ENCODE data around the gene LINGO1. TPM values are rescaled to one million over a fixed set of nuclear protein-coding genes. Genes with fewer than 3 reads are reported as not detected.

The LINGO1 gene
- total and polyA plus RNA-seq, 4 donors = 0.50 to 1.6 (median 0.75) TPM; not detected in 1

DNA sequence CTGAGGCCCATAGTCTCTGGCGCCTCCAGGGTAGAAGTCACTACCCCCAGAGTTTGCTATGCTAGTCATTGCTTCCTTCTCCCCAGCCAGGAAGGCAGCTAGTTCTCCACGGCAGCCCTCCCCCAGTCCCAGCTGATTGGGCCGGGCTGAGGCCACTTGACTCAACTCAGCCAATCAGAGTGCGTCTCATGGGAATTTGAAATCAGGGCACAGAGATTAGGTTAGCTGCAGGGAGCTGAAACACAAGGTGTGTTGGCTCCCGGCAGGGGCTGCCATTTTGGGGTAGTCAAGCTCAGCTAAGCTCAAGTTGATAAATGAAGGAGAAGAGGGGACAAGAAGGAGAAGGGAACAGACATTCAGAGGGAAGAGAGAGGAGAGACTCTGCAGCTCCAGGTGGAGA, 32.8 kb downstream of the LINGO1 start:
- H3K27ac ChIP-seq (ENCODE audit: low read depth in 1 of 2, low read length in 2 of 2) = peak overlapping the region in 1 of 2 donors; percentile 30
- DNase-seq (ENCODE audit: low spot score) = no peak

DNA sequence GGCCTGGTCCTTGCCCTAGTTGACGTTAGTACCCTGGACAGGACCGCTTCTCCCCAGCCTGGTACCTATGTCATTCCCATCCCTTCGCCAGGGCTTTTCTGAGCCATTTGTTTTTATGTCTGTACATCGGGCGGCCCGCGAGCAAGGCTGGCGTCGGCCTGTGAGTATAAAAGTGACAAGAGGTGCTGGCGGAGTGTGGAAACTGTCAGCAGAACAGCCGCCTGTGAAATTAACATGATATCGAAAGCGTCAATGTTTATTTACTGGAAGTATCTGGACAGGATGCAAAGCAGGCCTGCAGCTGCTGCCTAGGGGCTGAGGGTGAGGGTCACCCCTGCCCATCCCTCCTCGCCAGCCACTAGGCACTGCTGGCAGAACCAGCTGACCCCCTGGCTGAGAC, 33.4 kb downstream of the LINGO1 start:
- peak overlapping the region in 1 of 2 donors; percentile 30 for H3K27ac ChIP-seq (ENCODE audit: low read depth in 1 of 2, low read length in 2 of 2)
- 80% methylated on average over 14 of the region's 14 CpGs for WGBS
- no peak overlapping the region for H3K4me3 ChIP-seq (ENCODE audit: low read depth in 1 of 3, low read length in 3 of 3)
- no peak overlapping the region for H3K9ac ChIP-seq (ENCODE audit: low read depth in 1 of 2, low read length in 2 of 2)
- TF ChIP-seq HNF4A (conservative IDR thresholded peaks at IDR 0.05) (no peak), JUND (IDR thresholded peaks at IDR 0.05) (no peak), FOXA2 (IDR thresholded peaks at IDR 0.05) (no peak), MAX (IDR thresholded peaks at IDR 0.05) (no peak)
- H3K9me3 ChIP-seq (ENCODE audit: control insufficient read depth in 4 of 4, low read length in 3 of 4) = no peaks in the 10 kb centered on the region
- DNase-seq (ENCODE audit: low spot score) = no peak
- no peaks in the 10 kb centered on the region for H3K27me3 ChIP-seq (ENCODE audit: control insufficient read depth in 4 of 4, insufficient read depth in 4 of 4, low read length in 3 of 4)
- H3K36me3 ChIP-seq (ENCODE audit: control insufficient read depth in 4 of 4, insufficient read depth in 3 of 4, low read depth in 1 of 4, low read length in 3 of 4) = no peaks in the 10 kb centered on the region
- no peaks in the 10 kb centered on the region for H3K4me1 ChIP-seq (ENCODE audit: control insufficient read depth in 4 of 4, insufficient read depth in 4 of 4, low read length in 3 of 4)

More for the DNA sequence above, 32.8 kb downstream of the LINGO1 start:
- H3K9ac ChIP-seq (ENCODE audit: low read depth in 1 of 2, low read length in 2 of 2) = no peak overlapping the region
- TF ChIP-seq, protein P1, sequence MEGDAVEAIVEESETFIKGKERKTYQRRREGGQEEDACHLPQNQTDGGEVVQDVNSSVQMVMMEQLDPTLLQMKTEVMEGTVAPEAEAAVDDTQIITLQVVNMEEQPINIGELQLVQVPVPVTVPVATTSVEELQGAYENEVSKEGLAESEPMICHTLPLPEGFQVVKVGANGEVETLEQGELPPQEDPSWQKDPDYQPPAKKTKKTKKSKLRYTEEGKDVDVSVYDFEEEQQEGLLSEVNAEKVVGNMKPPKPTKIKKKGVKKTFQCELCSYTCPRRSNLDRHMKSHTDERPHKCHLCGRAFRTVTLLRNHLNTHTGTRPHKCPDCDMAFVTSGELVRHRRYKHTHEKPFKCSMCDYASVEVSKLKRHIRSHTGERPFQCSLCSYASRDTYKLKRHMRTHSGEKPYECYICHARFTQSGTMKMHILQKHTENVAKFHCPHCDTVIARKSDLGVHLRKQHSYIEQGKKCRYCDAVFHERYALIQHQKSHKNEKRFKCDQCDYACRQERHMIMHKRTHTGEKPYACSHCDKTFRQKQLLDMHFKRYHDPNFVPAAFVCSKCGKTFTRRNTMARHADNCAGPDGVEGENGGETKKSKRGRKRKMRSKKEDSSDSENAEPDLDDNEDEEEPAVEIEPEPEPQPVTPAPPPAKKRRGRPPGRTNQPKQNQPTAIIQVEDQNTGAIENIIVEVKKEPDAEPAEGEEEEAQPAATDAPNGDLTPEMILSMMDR (IDR thresholded peaks at IDR 0.05; ENCODE audit: low read depth, low read length, missing input control) = no peak
- TF ChIP-seq MAX (IDR thresholded peaks at IDR 0.05) (no peak), FOXA2 (IDR thresholded peaks at IDR 0.05) (no peak), FOXA1 (IDR thresholded peaks at IDR 0.05) (no peak), YY1 (IDR thresholded peaks at IDR 0.05) (no peak), SP1 (IDR thresholded peaks at IDR 0.05) (no peak), GABPA (IDR thresholded peaks at IDR 0.05 in 1 of 2, conservative IDR thresholded peaks at IDR 0.05 in 1 of 2) (no peak), HNF4A (conservative IDR thresholded peaks at IDR 0.05) (no peak), RAD21 (IDR thresholded peaks at IDR 0.05) (no peak)
- TF ChIP-seq, protein P2, sequence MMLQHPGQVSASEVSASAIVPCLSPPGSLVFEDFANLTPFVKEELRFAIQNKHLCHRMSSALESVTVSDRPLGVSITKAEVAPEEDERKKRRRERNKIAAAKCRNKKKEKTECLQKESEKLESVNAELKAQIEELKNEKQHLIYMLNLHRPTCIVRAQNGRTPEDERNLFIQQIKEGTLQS (IDR thresholded peaks at IDR 0.05) = no peak
- TF ChIP-seq, protein P3, sequence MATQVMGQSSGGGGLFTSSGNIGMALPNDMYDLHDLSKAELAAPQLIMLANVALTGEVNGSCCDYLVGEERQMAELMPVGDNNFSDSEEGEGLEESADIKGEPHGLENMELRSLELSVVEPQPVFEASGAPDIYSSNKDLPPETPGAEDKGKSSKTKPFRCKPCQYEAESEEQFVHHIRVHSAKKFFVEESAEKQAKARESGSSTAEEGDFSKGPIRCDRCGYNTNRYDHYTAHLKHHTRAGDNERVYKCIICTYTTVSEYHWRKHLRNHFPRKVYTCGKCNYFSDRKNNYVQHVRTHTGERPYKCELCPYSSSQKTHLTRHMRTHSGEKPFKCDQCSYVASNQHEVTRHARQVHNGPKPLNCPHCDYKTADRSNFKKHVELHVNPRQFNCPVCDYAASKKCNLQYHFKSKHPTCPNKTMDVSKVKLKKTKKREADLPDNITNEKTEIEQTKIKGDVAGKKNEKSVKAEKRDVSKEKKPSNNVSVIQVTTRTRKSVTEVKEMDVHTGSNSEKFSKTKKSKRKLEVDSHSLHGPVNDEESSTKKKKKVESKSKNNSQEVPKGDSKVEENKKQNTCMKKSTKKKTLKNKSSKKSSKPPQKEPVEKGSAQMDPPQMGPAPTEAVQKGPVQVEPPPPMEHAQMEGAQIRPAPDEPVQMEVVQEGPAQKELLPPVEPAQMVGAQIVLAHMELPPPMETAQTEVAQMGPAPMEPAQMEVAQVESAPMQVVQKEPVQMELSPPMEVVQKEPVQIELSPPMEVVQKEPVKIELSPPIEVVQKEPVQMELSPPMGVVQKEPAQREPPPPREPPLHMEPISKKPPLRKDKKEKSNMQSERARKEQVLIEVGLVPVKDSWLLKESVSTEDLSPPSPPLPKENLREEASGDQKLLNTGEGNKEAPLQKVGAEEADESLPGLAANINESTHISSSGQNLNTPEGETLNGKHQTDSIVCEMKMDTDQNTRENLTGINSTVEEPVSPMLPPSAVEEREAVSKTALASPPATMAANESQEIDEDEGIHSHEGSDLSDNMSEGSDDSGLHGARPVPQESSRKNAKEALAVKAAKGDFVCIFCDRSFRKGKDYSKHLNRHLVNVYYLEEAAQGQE (IDR thresholded peaks at IDR 0.05) = no peak
- H3K9me3 ChIP-seq (ENCODE audit: control insufficient read depth in 4 of 4, low read length in 3 of 4) = no peaks in the 10 kb centered on the region
- no peak overlapping the region for H3K4me3 ChIP-seq (ENCODE audit: low read depth in 1 of 3, low read length in 3 of 3)
- WGBS = 77% methylated on average over 5 of the region's 5 CpGs
- H3K36me3 ChIP-seq (ENCODE audit: control insufficient read depth in 4 of 4, insufficient read depth in 3 of 4, low read depth in 1 of 4, low read length in 3 of 4) = no peaks in the 10 kb centered on the region
- no peaks in the 10 kb centered on the region for H3K27me3 ChIP-seq (ENCODE audit: control insufficient read depth in 4 of 4, insufficient read depth in 4 of 4, low read length in 3 of 4)
- no peaks in the 10 kb centered on the region for H3K4me1 ChIP-seq (ENCODE audit: control insufficient read depth in 4 of 4, insufficient read depth in 4 of 4, low read length in 3 of 4)

Data from liver (tissue), 9 donors.